Fibroblast of upper back skin (primary cell): ENCODE measurements around the gene PRR5.
A peak's percentile ranks its signal among the peaks of the same experiment; 100 is the strongest.

Experiments used
- DNase-seq: peaks from one replicate; pipeline ENCODE4 v3.0.0-alpha.2; 2013

The PRR5 gene

GRCh38 chr22:44719586-44720368 is 17.8 kb downstream of the PRR5 start:
- no peak for DNase-seq

GRCh38 chr22:44721213-44721612 is 19.2 kb downstream of the PRR5 start:
- no peak for DNase-seq

- DNase-seq, result no peak
Observed at GRCh38 chr22:44722611-44723010, 20.6 kb downstream of the PRR5 start.

GRCh38 chr22:44723801-44724200 is 21.8 kb downstream of the PRR5 start:
- DNase-seq, result no peak

- no peak for DNase-seq
Observed at GRCh38 chr22:44724416-44724815, 22.4 kb downstream of the PRR5 start.

- no peak for DNase-seq
Observed at GRCh38 chr22:44724859-44725258, 22.9 kb downstream of the PRR5 start.

GRCh38 chr22:44726439-44726838 is 24.4 kb downstream of the PRR5 start:
- DNase-seq, result no peak

- DNase-seq, result no peak
Observed at GRCh38 chr22:44727148-44727547, 25.1 kb downstream of the PRR5 start.

- DNase-seq, result no peak
Observed at GRCh38 chr22:44727709-44728108, 25.7 kb downstream of the PRR5 start.

- DNase-seq, result no peak
Observed at GRCh38 chr22:44728761-44729324, 26.8 kb downstream of the PRR5 start.

GRCh38 chr22:44729391-44730021 is 27.5 kb downstream of the PRR5 start:
- peak; percentile 70 for DNase-seq

GRCh38 chr22:44730022-44730393 is 28.0 kb downstream of the PRR5 start:
- no peak for DNase-seq

- no peak for DNase-seq
Observed at GRCh38 chr22:44730490-44731356, 28.7 kb downstream of the PRR5 start.

- DNase-seq, result no peak
Observed at GRCh38 chr22:44731357-44731970, 29.5 kb downstream of the PRR5 start.

- no peak for DNase-seq
Observed at GRCh38 chr22:44732017-44732561, 30.1 kb downstream of the PRR5 start.

GRCh38 chr22:44732661-44733060 is 30.7 kb downstream of the PRR5 start:
- no peak for DNase-seq

GRCh38 chr22:44733426-44734106 is 31.6 kb downstream of the PRR5 start:
- DNase-seq, result no peak

GRCh38 chr22:44734278-44734677 is 32.3 kb downstream of the PRR5 start:
- no peak for DNase-seq

GRCh38 chr22:44734801-44735517 is 33.0 kb downstream of the PRR5 start:
- no peak for DNase-seq

GRCh38 chr22:44735518-44736428 is 33.8 kb downstream of the PRR5 start:
- peak; percentile 41 for DNase-seq
